ENCODE measurements around the gene OBSCN.

GRCh38 chr1:228177721-228178710, 29.8 kb upstream of the OBSCN start:
- TF ChIP-seq EZH2 (IDR thresholded peaks at IDR 0.05; ENCODE audit: insufficient read depth, poor library complexity, severe bottlenecking) (no peak), EZH2phosphoT487 (IDR thresholded peaks at IDR 0.05; ENCODE audit: insufficient read depth, low read depth) (no peak)
